Common myeloid progenitor, CD34-positive (primary cell): Measurements from ENCODE around the gene UQCR11.

Source experiments
- CTCF ChIA-PET: fragments of 350-600 bp; sonication (Branson Sonifier 250); formaldehyde crosslinking; loops from one replicate; lab custom pipeline; 2021; ENCODE audit warnings: antibody characterized with exemption; lab: Charles Lee
- POLR2A ChIA-PET: fragments of 350-600 bp; sonication (Branson Sonifier 250); formaldehyde crosslinking; loops from one replicate; lab custom pipeline; 2021; ENCODE audit warnings: antibody characterized with exemption; lab: Charles Lee
- DNase-seq, 3 donors: peaks; one replicate each; pipeline versions ENCODE4 v3.0.0 to v3.0.0-alpha.2; 2013
- H3K27ac ChIP-seq, 2 experiments: 1 replicate in 1 of 2; 2 replicates in 1 of 2; pipeline ENCODE4 v1.7.0; 2013; ENCODE audit warnings: inconsistent platforms in 2 of 2, low read length in 2 of 2, mild to moderate bottlenecking in 2 of 2, low read depth in 1 of 2, moderate library complexity in 1 of 2; ENCODE audit not compliant: severe bottlenecking in 2 of 2, insufficient read depth in 1 of 2, poor library complexity in 1 of 2
- H3K27me3 ChIP-seq, 5 experiments: replicated peaks in 2 of 5; 1 replicate in 3 of 5; 2 replicates in 2 of 5; pipeline versions ENCODE4 v1.6.1 to v1.7.0; 2013; ENCODE audit warnings: low read length in 4 of 5, mild to moderate bottlenecking in 2 of 5, moderate library complexity in 2 of 5, inconsistent platforms in 1 of 5; ENCODE audit not compliant: insufficient read depth in 5 of 5, control insufficient read depth in 4 of 5
- H3K36me3 ChIP-seq, 4 experiments: 1 replicate in 2 of 4; 2 replicates in 2 of 4; pipeline versions ENCODE4 v1.6.1 to v1.7.0; 2013; ENCODE audit warnings: low read length in 3 of 4, control low read depth in 1 of 4, mild to moderate bottlenecking in 1 of 4; ENCODE audit not compliant: control insufficient read depth in 4 of 4, insufficient read depth in 4 of 4
- H3K4me1 ChIP-seq, 4 experiments: 1 replicate in 3 of 4; 2 replicates in 1 of 4; pipeline versions ENCODE4 v1.6.1 to v1.7.1; 2013; ENCODE audit warnings: low read length in 3 of 4, mild to moderate bottlenecking in 3 of 4, control low read depth in 1 of 4, inconsistent platforms in 1 of 4, moderate library complexity in 1 of 4; ENCODE audit not compliant: control insufficient read depth in 4 of 4, insufficient read depth in 4 of 4; ENCODE audit errors: control extremely low read depth in 1 of 4
- H3K4me3 ChIP-seq, 7 experiments: 1 replicate in 4 of 7; 2 replicates in 3 of 7; pipeline versions ENCODE4 v1.5.1 to v1.7.0; 2013; ENCODE audit warnings: mild to moderate bottlenecking in 7 of 7, low read length in 6 of 7, moderate library complexity in 6 of 7, inconsistent platforms in 2 of 7, low read depth in 2 of 7, control low read depth in 1 of 7; ENCODE audit not compliant: insufficient read depth in 4 of 7, control insufficient read depth in 1 of 7; ENCODE audit errors: extremely low read depth in 1 of 7
- H3K9me3 ChIP-seq, 5 experiments: 1 replicate in 4 of 5; 2 replicates in 1 of 5; pipeline versions ENCODE4 v1.6.1 to v1.7.1; 2013; ENCODE audit warnings: low read length in 4 of 5, mild to moderate bottlenecking in 2 of 5, inconsistent platforms in 1 of 5, low read depth in 1 of 5, moderate library complexity in 1 of 5; ENCODE audit not compliant: control insufficient read depth in 4 of 5, insufficient read depth in 2 of 5; ENCODE audit errors: control extremely low read depth in 1 of 5
- whole genome bisulfite sequencing: methylation state at CpG from one replicate; pipeline ENCODE4 v1.1.5; 2013; ENCODE audit not compliant: insufficient coverage; 5-methylcytosine and 5-hydroxymethylcytosine counted together

UQCR11 gene

DNA sequence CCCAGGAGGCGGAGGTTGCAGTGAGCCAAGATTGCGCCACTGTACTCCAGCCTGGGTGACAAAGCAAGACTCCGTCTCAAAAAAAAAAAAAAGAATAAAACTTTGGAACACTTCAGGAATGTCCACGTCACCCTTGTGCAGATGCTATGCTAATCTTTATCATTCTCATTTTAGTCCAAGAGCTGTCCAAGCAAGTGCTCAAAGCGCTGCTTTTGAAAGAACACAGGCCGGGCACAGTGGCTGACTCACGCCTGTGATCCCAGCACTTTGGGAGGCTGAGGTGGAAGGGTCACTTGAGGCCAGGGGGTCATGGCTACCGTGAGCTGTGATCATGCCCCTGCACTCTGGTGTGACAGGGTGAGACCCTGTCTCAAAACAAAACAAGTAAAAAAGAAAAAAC, 11.1 kb upstream of the UQCR11 start:
- CTCF ChIA-PET = interaction anchor here (0.9 to 1.8 kb wide), 2 partner anchors 10 to 210 kb away, joined by 3 to 11 read pairs; partner anchors contain the start of gene UQCR11
- WGBS = 88% methylated on average over 6 of the region's 8 CpGs
- POLR2A ChIA-PET = no interaction called here

DNA sequence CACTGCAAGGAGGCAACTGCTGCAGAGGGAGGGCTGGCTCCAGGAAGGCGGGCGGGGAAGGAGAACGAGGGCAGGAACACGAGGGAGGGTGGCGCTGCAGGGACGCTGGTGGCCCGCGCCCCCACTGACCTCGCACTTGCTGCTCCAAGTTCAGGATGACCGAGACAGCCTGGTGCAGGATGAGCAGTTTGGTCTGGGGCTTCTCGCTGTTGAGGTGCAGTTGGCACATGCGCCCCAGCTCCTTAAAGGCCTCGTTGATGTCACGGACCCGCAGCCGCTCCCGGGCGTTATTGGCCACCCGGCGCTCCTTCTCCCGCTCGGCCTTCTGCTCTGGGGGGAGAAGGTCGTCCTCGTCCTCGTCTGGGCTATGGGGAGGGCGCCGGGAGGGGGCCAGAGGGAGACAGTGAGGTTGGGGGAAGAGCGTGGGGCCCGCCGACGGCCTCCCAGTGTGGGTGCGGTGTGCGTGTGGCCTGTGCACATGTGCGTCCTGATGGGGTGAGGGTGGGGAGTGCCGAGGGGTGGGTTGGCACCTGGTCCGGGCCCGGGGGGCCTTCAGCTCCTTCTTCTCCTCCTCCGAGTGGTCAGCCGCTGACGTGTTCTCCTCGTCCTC, 10.0 kb upstream of the UQCR11 start:
- 98% methylated on average over 33 of the region's 41 CpGs for WGBS
- Histone ChIP-seq H3K27me3 (no peaks in the 10 kb centered on the region), H3K4me1 (peaks cover 0 to 2% (median 0%) of the 10 kb centered on the region in 4 experiments), H3K27ac (no peak overlapping the region), H3K4me3 (no peak overlapping the region), H3K36me3 (peaks cover 7 to 94% (median 69%) of the 10 kb centered on the region in 4 experiments), H3K9me3 (no peaks in the 10 kb centered on the region)
- CTCF ChIA-PET = no interaction called here
- no peak for DNase-seq
- POLR2A ChIA-PET = no interaction called here

More for the DNA sequence above, 11.1 kb upstream of the UQCR11 start:
- Histone ChIP-seq H3K36me3 (peaks cover 7 to 94% (median 65%) of the 10 kb centered on the region in 4 experiments), H3K4me3 (no peak overlapping the region), H3K27me3 (no peaks in the 10 kb centered on the region), H3K4me1 (no peaks in the 10 kb centered on the region), H3K27ac (no peak overlapping the region), H3K9me3 (no peaks in the 10 kb centered on the region)
- no peak for DNase-seq

GRCh38 chr19:1613808-1614570, 8.7 kb upstream of the UQCR11 start:
- H3K36me3 ChIP-seq = peaks cover 5 to 88% (median 63%) of the 10 kb centered on the region in 4 experiments
- H3K9me3 ChIP-seq = no peaks in the 10 kb centered on the region
- H3K4me1 ChIP-seq = peaks cover 0 to 14% (median 10%) of the 10 kb centered on the region in 4 experiments
- H3K27ac ChIP-seq = no peak overlapping the region
- DNase-seq = no peak
- ChIA-PET CTCF (interaction anchor here (1.0 kb wide), 1 partner anchor 184 kb away, joined by 3 read pairs; no protein-coding TSS in a partner anchor), POLR2A (no interaction called here)
- WGBS = 94% methylated on average over 31 of the region's 32 CpGs
- no peak overlapping the region for H3K4me3 ChIP-seq
- no peaks in the 10 kb centered on the region for H3K27me3 ChIP-seq

DNA sequence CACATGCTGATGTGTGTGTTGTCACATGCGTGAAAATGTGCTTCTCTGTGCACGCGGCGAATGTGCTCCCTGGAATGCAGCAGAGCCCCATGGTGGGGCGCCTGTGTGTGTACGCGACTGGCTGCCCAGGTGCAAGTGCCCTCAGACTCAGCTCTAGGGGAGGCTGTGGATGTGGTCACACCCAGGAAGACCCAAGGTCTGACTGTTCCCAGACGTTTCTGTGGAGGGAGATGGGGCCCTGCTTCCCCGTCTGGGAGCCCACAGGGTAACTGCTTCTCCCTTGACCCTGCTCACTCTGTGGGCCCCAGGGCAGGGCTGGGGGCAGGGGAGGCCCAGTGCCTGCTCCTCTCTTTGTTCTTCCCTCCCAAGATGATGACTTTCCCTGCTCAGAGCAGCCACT, 7.9 kb upstream of the UQCR11 start:
- Histone ChIP-seq H3K36me3 (peaks cover 4 to 80% (median 57%) of the 10 kb centered on the region in 4 experiments), H3K27ac (no peak overlapping the region), H3K27me3 (no peaks in the 10 kb centered on the region), H3K4me1 (peaks cover 0 to 22% (median 19%) of the 10 kb centered on the region in 4 experiments), H3K4me3 (no peak overlapping the region), H3K9me3 (no peaks in the 10 kb centered on the region)
- ChIA-PET CTCF (interaction anchor here (1.0 to 1.7 kb wide), 3 partner anchors 13 to 184 kb away, joined by 3 read pairs; no protein-coding TSS in a partner anchor), POLR2A (no interaction called here)
- DNase-seq = no peak
- 91% methylated on average over 8 of the region's 9 CpGs for WGBS

DNA sequence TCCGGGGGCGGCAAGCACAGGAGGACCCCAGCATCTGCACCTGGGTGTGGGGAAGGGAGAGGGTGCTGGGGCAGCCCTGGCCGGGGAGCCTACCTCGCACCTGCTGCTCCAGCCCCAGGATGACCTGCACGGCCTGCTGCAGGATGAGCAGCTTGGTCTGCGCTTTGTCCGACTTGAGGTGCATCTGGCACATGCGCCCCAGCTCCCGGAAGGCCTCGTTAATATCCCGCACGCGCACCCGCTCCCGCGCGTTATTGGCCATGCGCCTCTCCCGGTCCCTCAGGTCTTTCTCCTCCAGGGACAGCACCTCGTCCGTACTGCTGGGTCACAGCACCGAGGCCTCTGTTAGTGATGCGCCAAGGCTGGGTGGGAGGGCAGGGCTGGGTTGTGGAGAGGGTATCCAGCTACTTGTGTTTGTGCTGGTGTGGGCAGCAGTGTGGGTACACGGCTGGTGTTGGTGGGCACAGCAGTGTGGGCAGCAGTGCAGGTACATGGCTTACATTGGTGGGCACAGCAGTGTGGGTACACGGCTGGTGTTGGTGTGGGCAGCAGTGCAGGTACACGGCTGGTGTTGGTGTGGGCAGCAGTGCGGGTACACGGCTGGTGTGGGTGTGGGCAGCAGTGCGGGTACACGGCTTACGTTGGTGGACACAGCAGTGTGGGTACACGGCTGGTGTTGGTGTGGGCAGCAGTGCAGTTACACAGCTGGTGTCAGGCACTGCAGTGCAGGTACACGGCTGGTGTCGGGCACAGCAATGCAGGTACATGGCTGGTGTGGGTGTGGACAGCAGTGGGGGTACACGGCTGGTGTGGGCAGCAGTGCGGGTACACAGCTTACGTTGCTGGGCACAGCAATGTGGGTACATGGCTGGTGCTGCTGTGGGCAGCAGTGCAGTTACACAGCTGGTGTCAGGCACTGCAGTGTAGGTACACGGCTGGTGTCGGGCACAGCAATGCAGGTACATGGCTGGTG, 7.1 kb upstream of the UQCR11 start:
- Histone ChIP-seq H3K9me3 (no peaks in the 10 kb centered on the region), H3K36me3 (peaks cover 4 to 73% (median 54%) of the 10 kb centered on the region in 4 experiments), H3K27me3 (no peaks in the 10 kb centered on the region), H3K4me1 (peaks cover 0 to 22% (median 19%) of the 10 kb centered on the region in 4 experiments), H3K27ac (no peak overlapping the region), H3K4me3 (no peak overlapping the region)
- ChIA-PET POLR2A (no interaction called here), CTCF (interaction anchor here (0.9 to 1.7 kb wide), 3 partner anchors 14 to 168 kb away, joined by 3 read pairs; no protein-coding TSS in a partner anchor)
- WGBS = 99% methylated on average over 25 of the region's 39 CpGs
- DNase-seq = no peak

DNA sequence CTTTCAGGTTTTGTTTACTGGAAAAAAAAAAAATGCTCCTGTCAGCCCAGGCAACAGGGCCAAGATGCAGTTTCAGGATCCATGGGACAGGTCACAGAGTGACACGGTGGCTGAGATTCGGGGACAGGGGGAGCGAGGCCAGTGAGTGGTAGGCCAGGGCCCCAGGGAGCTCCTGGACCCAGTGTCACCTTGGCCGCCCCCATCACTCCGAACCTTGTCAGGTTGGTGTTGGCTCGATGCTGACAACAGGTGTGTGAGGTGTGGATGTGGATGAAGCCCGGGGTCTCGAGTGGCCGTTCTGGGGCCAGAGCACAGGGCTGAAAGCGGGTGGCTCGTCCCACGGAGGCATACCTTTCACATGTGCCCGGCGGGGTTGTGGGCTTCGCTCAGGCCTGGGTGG, 6.1 kb upstream of the UQCR11 start:
- Histone ChIP-seq H3K27me3 (no peaks in the 10 kb centered on the region), H3K9me3 (no peaks in the 10 kb centered on the region), H3K4me3 (no peak overlapping the region), H3K4me1 (peaks cover 0 to 28% (median 20%) of the 10 kb centered on the region in 4 experiments), H3K27ac (no peak overlapping the region), H3K36me3 (peaks cover 2 to 62% (median 47%) of the 10 kb centered on the region in 4 experiments)
- ChIA-PET CTCF (interaction anchor here (1.7 kb wide), 1 partner anchor 15 kb away, joined by 3 read pairs; no protein-coding TSS in a partner anchor), POLR2A (no interaction called here)
- no peak for DNase-seq
- WGBS = 94% methylated on average over 15 of the region's 15 CpGs
